ENCODE data around the gene ADAMTSL1.

GRCh38 chr9:18824095-18824666 lies 350.2 kb downstream of the ADAMTSL1 start:
- TF ChIP-seq CTCF (conservative IDR thresholded peaks at IDR 0.05; ENCODE audit: low read length) (peak; percentile 48), EZH2phosphoT487 (IDR thresholded peaks at IDR 0.05; ENCODE audit: borderline replicate concordance) (no peak)
